GM20000 (cell line): Measurements from ENCODE around the gene SCN4B.

ENCODE experiments used
- DNase-seq: peaks from one replicate; pipeline ENCODE4 v3.0.0; 2012; ENCODE audit warnings: low spot score
- CTCF ChIP-seq: IDR thresholded peaks from 2 replicates; pipeline ENCODE4 v1.5.1; 2012; ENCODE audit warnings: mild to moderate bottlenecking, control low read depth; ENCODE audit errors: extremely low read depth, missing control alignments

SCN4B gene

DNA sequence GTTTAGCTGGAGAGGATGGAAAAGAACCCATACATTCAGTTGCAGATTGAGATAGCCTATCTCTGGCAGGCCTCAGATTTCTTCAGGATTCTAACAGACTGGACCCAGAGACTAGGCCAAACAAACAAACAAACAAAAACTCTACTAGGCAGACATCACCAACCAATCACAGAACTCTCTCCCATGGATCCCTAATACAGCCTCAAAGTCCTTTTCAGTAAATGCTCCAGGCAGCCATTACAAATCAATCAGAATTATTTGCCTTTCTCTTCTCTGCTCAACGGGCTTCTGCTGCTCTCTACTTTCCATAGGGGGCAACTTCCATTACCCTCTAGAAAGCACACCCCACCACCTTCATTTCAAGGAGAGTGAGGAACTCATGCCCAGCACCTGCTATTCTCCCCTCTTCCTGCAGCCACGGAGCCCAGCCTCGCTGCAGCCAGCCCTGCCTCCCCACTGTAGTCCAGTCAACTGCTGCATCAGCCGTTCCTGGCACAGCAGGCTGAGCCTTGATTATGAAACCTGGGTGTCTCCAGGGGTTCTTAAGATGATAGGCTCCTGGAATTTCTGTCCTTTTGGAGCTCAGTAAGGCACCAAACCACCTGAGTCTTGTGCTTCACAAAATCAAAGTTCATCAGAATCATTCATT, 46.8 kb downstream of the SCN4B start:
- DNase-seq: no peak
- TF ChIP-seq CTCF: no peak

- DNase-seq: no peak
- no peak for TF ChIP-seq CTCF
Observed at GRCh38 chr11:118104491-118104890, 48.1 kb downstream of the SCN4B start.

DNA sequence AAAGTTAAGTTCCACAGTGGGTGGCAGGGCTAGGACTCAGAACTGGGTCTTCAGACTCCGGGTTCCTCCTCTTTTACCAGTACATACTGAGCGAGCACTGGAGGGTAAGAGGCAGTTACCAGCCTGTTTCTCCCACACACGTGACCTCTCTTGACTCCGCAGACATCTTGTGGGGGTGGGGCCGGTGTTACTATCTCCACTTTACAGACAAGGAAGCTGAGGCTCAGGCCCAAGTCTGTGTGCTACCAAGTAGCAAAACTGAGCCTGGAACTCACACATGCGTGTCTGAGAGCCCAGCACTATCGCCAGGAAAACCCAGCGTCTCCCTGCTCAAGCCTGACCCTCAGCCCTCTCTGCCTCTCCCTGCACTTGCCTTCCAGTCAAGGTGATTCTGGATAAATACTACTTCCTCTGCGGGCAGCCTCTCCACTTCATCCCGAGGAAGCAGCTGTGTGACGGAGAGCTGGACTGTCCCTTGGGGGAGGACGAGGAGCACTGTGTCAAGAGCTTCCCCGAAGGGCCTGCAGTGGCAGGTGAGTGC, 49.8 kb downstream of the SCN4B start:
- no peak for DNase-seq
- no peak for TF ChIP-seq CTCF

- no peak for TF ChIP-seq CTCF
Observed at GRCh38 chr11:118100691-118101232, 51.9 kb downstream of the SCN4B start.

GRCh38 chr11:118099838-118100556, 52.6 kb downstream of the SCN4B start:
- no peak for TF ChIP-seq CTCF
- no peak for DNase-seq

More at GRCh38 chr11:118100691-118101232, 51.9 kb downstream of the SCN4B start:
- DNase-seq: no peak

DNA sequence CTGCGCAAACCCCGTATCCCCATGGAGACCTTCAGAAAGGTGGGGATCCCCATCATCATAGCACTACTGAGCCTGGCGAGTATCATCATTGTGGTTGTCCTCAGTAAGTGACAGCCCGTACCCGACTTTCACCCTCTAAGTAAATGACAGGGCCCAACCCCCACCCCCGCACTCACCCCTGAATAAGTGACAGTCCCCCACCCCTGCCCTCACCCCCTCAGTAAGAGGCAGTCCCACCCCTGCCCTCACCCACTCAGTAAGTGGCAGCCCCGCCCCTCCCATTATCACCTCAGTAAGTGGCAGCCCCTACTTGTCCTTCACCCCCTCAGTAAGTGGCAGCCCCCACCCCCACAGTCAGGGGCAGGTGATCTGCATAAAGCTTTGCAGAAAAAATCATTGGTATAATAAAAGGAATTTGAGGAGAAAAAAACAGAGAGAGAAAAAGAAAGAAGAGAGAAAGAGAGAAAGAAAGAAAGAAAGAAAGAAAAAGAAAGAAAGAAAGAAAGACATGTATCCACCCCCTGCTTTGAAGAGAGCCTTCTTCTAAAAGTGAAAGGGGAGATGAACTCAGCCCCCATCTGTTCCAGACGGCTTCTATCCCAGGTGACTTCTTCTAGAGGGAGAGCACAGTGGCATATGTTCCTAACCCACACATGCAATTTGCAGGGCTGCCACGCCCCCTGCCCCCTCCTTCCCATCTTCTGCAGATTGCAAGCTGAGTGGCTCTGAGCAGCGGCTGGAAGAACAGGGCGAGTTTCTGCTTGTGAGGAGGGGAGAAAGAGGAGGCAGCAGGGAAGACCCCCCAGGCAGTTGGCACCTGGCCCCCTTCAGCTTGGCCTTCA, 53.4 kb downstream of the SCN4B start:
- no peak for TF ChIP-seq CTCF

More for the DNA sequence above, 53.4 kb downstream of the SCN4B start:
- DNase-seq: no peak
